ENCODE data around the gene ZBTB45.

Gene ZBTB45

GRCh38 chr19:58522709-58523108, 3.1 kb upstream of the ZBTB45 start:
- DNase-seq (no peak), ATAC-seq (no peak)
- Mint-ChIP-seq H3K9me3 (no peaks in the 10 kb centered on the region), H3K27ac (no peak overlapping the region), H3K27me3 (no peaks in the 10 kb centered on the region), H3K4me3 (no peak overlapping the region), H3K4me1 (peaks cover 25% of the 10 kb centered on the region)

- DNase-seq (no peak), ATAC-seq (no peak)
- Mint-ChIP-seq H3K27ac (no peak overlapping the region), H3K9me3 (no peaks in the 10 kb centered on the region), H3K27me3 (no peaks in the 10 kb centered on the region), H3K4me3 (peak overlapping the region in 1 of 2 donors; percentile 7), H3K4me1 (peaks cover 35% of the 10 kb centered on the region)
Measured at GRCh38 chr19:58521651-58522050, 2.0 kb upstream of the ZBTB45 start.

GRCh38 chr19:58520257-58520599, 618 bp upstream of the ZBTB45 start:
- Mint-ChIP-seq H3K9me3 (no peaks in the 10 kb centered on the region), H3K4me3 (peak overlapping the region; percentile 93 to 97), H3K27ac (peak overlapping the region; percentile 98 to 99), H3K27me3 (no peaks in the 10 kb centered on the region), H3K4me1 (peaks cover 49% of the 10 kb centered on the region)
- ATAC-seq (no peak), DNase-seq (no peak)

GRCh38 chr19:58519087-58519354, 589 bp downstream of the ZBTB45 start:
- Mint-ChIP-seq H3K9me3 (no peaks in the 10 kb centered on the region), H3K4me3 (peak overlapping the region; percentile 93 to 97), H3K27ac (peak overlapping the region; percentile 98 to 99), H3K4me1 (peaks cover 60% of the 10 kb centered on the region), H3K27me3 (no peaks in the 10 kb centered on the region)
- ATAC-seq (peak; percentile 31), DNase-seq (peak in 1 of 2 donors; percentile 69)

- Mint-ChIP-seq H3K27ac (peak overlapping the region; percentile 98 to 99), H3K4me3 (peak overlapping the region; percentile 93 to 97), H3K27me3 (no peaks in the 10 kb centered on the region), H3K4me1 (peaks cover 64% of the 10 kb centered on the region), H3K9me3 (no peaks in the 10 kb centered on the region)
- ATAC-seq: no peak
- no peak for DNase-seq
Measured at GRCh38 chr19:58518256-58519086, 1.1 kb downstream of the ZBTB45 start.

- H3K27me3 Mint-ChIP-seq: no peaks in the 10 kb centered on the region
Measured at GRCh38 chr19:58516964-58517833, 2.4 kb downstream of the ZBTB45 start.

GRCh38 chr19:58516246-58516836, 3.3 kb downstream of the ZBTB45 start:
- Mint-ChIP-seq H3K4me1 (peaks cover 73% of the 10 kb centered on the region), H3K27me3 (no peaks in the 10 kb centered on the region), H3K9me3 (no peaks in the 10 kb centered on the region), H3K4me3 (peak overlapping the region in 1 of 2 donors; percentile 97), H3K27ac (peak overlapping the region in 1 of 2 donors; percentile 88)
- DNase-seq (no peak), ATAC-seq (no peak)

More at GRCh38 chr19:58516964-58517833, 2.4 kb downstream of the ZBTB45 start:
- H3K4me1 Mint-ChIP-seq: peaks cover 73% of the 10 kb centered on the region
- no peak for ATAC-seq
- no peaks in the 10 kb centered on the region for H3K9me3 Mint-ChIP-seq
- DNase-seq: no peak
- peak overlapping the region in 1 of 2 donors; percentile 36 for H3K4me3 Mint-ChIP-seq
- no peak overlapping the region for H3K27ac Mint-ChIP-seq

GRCh38 chr19:58515259-58515658, 4.4 kb downstream of the ZBTB45 start:
- ATAC-seq (no peak), DNase-seq (no peak)
- H3K4me1 Mint-ChIP-seq: peaks cover 68% of the 10 kb centered on the region
- H3K27me3 Mint-ChIP-seq: no peaks in the 10 kb centered on the region
- no peak overlapping the region for H3K27ac Mint-ChIP-seq
- no peaks in the 10 kb centered on the region for H3K9me3 Mint-ChIP-seq
- H3K4me3 Mint-ChIP-seq: peak overlapping the region; percentile 78 to 97

- ATAC-seq (no peak), DNase-seq (no peak)
- H3K4me3 Mint-ChIP-seq: peak overlapping the region; percentile 92 to 97
- H3K4me1 Mint-ChIP-seq: peaks cover 63% of the 10 kb centered on the region
- H3K27me3 Mint-ChIP-seq: no peaks in the 10 kb centered on the region
- peak overlapping the region; percentile 94 to 96 for H3K27ac Mint-ChIP-seq
- no peaks in the 10 kb centered on the region for H3K9me3 Mint-ChIP-seq
Measured at GRCh38 chr19:58514564-58515022, 5.0 kb downstream of the ZBTB45 start.

- ATAC-seq (peak; percentile 92), DNase-seq (peak; percentile 97 to 98)
- H3K9me3 Mint-ChIP-seq: no peaks in the 10 kb centered on the region
- H3K4me1 Mint-ChIP-seq: peaks cover 60% of the 10 kb centered on the region
- H3K27ac Mint-ChIP-seq: peak overlapping the region; percentile 95 to 96
- H3K27me3 Mint-ChIP-seq: no peaks in the 10 kb centered on the region
- H3K4me3 Mint-ChIP-seq: peak overlapping the region; percentile 92 to 97
Measured at GRCh38 chr19:58513694-58514563, 5.7 kb downstream of the ZBTB45 start.

GRCh38 chr19:58513213-58513693, 6.4 kb downstream of the ZBTB45 start:
- peak overlapping the region; percentile 92 to 97 for H3K4me3 Mint-ChIP-seq
- peak overlapping the region; percentile 28 to 95 for H3K27ac Mint-ChIP-seq
- ATAC-seq (peak; percentile 2), DNase-seq (no peak)
- peaks cover 53% of the 10 kb centered on the region for H3K4me1 Mint-ChIP-seq
- H3K27me3 Mint-ChIP-seq: no peaks in the 10 kb centered on the region
- peaks cover 0 to under 1% of the 10 kb centered on the region in 2 donors for H3K9me3 Mint-ChIP-seq

GRCh38 chr19:58511353-58512208, 8.0 kb downstream of the ZBTB45 start, which contains the start of gene SLC27A5:
SLC27A5 (minus strand) TSS chr19:58511992; CDS start chr19:58511955, 37 bp downstream.
- ATAC-seq (no peak), DNase-seq (no peak)
- Mint-ChIP-seq H3K4me1 (peaks cover 38% of the 10 kb centered on the region), H3K27ac (peak within 1 kb of the TSS in 1 of 2 donors; percentile 74), H3K27me3 (no peaks in the 10 kb centered on the region), H3K9me3 (peaks cover 4 to 12% of the 10 kb centered on the region in 2 donors), H3K4me3 (no peak within 1 kb of the TSS)

GRCh38 chr19:58510084-58510862, 9.3 kb downstream of the ZBTB45 start:
- DNase-seq: no peak

More at GRCh38 chr19:58510084-58510862, 9.3 kb downstream of the ZBTB45 start:
- ATAC-seq: no peak
- Mint-ChIP-seq H3K9me3 (peaks cover 4 to 12% of the 10 kb centered on the region in 2 donors), H3K27me3 (no peaks in the 10 kb centered on the region), H3K4me3 (no peak overlapping the region), H3K4me1 (peaks cover 25% of the 10 kb centered on the region), H3K27ac (no peak overlapping the region)
